ENCODE measurements around the gene LYPLAL1. TPM values are rescaled to one million over a fixed set of nuclear protein-coding genes. Genes with fewer than 3 reads are reported as not detected.

LYPLAL1 gene
- polyA plus RNA-seq, 1 donor (not counting 4 experiments of a cell fraction or from before 2014, with no cell fraction given), result 41.1 TPM

GRCh38 chr1:219150913-219151312 is 22.8 kb upstream of the LYPLAL1 start:
- Histone ChIP-seq H3K79me2 (ENCODE audit: control insufficient read depth, insufficient read depth, low read length) (no peaks in the 10 kb centered on the region), H3K4me1 (ENCODE audit: control insufficient read depth, extremely low read depth, insufficient read depth, low read length) (no peaks in the 10 kb centered on the region), H2AFZ (ENCODE audit: control insufficient read depth, low read length) (no peak overlapping the region), H3K4me3 (ENCODE audit: control insufficient read depth in 2 of 3, extremely low read depth in 1 of 3, insufficient read depth in 2 of 3, low read depth in 1 of 3, low read length in 3 of 3) (no peak overlapping the region), H3K9me3 (ENCODE audit: control insufficient read depth, low read depth, low read length) (no peaks in the 10 kb centered on the region), H4K20me1 (ENCODE audit: control insufficient read depth, extremely low read depth, insufficient read depth, low read length) (no peaks in the 10 kb centered on the region), H3K9ac (ENCODE audit: control insufficient read depth, extremely low read depth, insufficient read depth, low read length) (no peak overlapping the region), H3K9me1 (ENCODE audit: control insufficient read depth, extremely low read depth, insufficient read depth, low read length) (no peaks in the 10 kb centered on the region), H3K27me3 (ENCODE audit: control insufficient read depth, extremely low read depth, insufficient read depth, low read length) (no peaks in the 10 kb centered on the region), H3K36me3 (ENCODE audit: control insufficient read depth in 2 of 2, extremely low read depth in 1 of 2, insufficient read depth in 2 of 2, low read length in 2 of 2) (no peaks in the 10 kb centered on the region), H3K4me2 (ENCODE audit: control insufficient read depth, extremely low read depth, insufficient read depth, low read depth, low read length) (no peak overlapping the region), H3K27ac (ENCODE audit: control insufficient read depth, insufficient read depth, low read length) (no peak overlapping the region)
- DNase-seq (ENCODE audit: low read depth, low spot score) (no peak), FAIRE-seq (no peak)
- TF ChIP-seq, protein P1, sequence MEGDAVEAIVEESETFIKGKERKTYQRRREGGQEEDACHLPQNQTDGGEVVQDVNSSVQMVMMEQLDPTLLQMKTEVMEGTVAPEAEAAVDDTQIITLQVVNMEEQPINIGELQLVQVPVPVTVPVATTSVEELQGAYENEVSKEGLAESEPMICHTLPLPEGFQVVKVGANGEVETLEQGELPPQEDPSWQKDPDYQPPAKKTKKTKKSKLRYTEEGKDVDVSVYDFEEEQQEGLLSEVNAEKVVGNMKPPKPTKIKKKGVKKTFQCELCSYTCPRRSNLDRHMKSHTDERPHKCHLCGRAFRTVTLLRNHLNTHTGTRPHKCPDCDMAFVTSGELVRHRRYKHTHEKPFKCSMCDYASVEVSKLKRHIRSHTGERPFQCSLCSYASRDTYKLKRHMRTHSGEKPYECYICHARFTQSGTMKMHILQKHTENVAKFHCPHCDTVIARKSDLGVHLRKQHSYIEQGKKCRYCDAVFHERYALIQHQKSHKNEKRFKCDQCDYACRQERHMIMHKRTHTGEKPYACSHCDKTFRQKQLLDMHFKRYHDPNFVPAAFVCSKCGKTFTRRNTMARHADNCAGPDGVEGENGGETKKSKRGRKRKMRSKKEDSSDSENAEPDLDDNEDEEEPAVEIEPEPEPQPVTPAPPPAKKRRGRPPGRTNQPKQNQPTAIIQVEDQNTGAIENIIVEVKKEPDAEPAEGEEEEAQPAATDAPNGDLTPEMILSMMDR (optimal IDR thresholded peaks at IDR 0.05 in 1 of 3, IDR thresholded peaks at IDR 0.05 in 1 of 3, conservative IDR thresholded peaks at IDR 0.05 in 1 of 3; ENCODE audit: extremely low read depth in 1 of 3, insufficient read depth in 2 of 3, low read length in 3 of 3), result no peak
- no peak for TF ChIP-seq EZH2 (IDR thresholded peaks at IDR 0.05; ENCODE audit: low read length)
- dilution Hi-C loops (cut with MboI; ENCODE audit: extremely low pct_ligation_motif_present, low sequenced_read_pairs), result no loop called here

- Histone ChIP-seq H3K79me2 (ENCODE audit: control insufficient read depth, insufficient read depth, low read length) (no peaks in the 10 kb centered on the region), H2AFZ (ENCODE audit: control insufficient read depth, low read length) (no peak overlapping the region), H3K9ac (ENCODE audit: control insufficient read depth, extremely low read depth, insufficient read depth, low read length) (no peak overlapping the region), H3K4me3 (ENCODE audit: control insufficient read depth in 2 of 3, extremely low read depth in 1 of 3, insufficient read depth in 2 of 3, low read depth in 1 of 3, low read length in 3 of 3) (no peak overlapping the region), H3K36me3 (ENCODE audit: control insufficient read depth in 2 of 2, extremely low read depth in 1 of 2, insufficient read depth in 2 of 2, low read length in 2 of 2) (no peaks in the 10 kb centered on the region), H3K9me3 (ENCODE audit: control insufficient read depth, low read depth, low read length) (no peaks in the 10 kb centered on the region), H3K4me1 (ENCODE audit: control insufficient read depth, extremely low read depth, insufficient read depth, low read length) (no peaks in the 10 kb centered on the region), H4K20me1 (ENCODE audit: control insufficient read depth, extremely low read depth, insufficient read depth, low read length) (no peaks in the 10 kb centered on the region), H3K4me2 (ENCODE audit: control insufficient read depth, extremely low read depth, insufficient read depth, low read depth, low read length) (no peak overlapping the region), H3K9me1 (ENCODE audit: control insufficient read depth, extremely low read depth, insufficient read depth, low read length) (no peaks in the 10 kb centered on the region), H3K27ac (ENCODE audit: control insufficient read depth, insufficient read depth, low read length) (no peak overlapping the region), H3K27me3 (ENCODE audit: control insufficient read depth, extremely low read depth, insufficient read depth, low read length) (no peaks in the 10 kb centered on the region)
- dilution Hi-C loops (cut with MboI; ENCODE audit: extremely low pct_ligation_motif_present, low sequenced_read_pairs), result no loop called here
- FAIRE-seq (no peak), DNase-seq (ENCODE audit: low read depth, low spot score) (no peak)
- TF ChIP-seq, protein P1 (optimal IDR thresholded peaks at IDR 0.05 in 1 of 3, IDR thresholded peaks at IDR 0.05 in 1 of 3, conservative IDR thresholded peaks at IDR 0.05 in 1 of 3; ENCODE audit: extremely low read depth in 1 of 3, insufficient read depth in 2 of 3, low read length in 3 of 3), result no peak
- no peak for TF ChIP-seq EZH2 (IDR thresholded peaks at IDR 0.05; ENCODE audit: low read length)
Observed at GRCh38 chr1:219151467-219151866, 22.2 kb upstream of the LYPLAL1 start.
